ENCODE data around the gene FILIP1.
"Not testable (repeated sequence)": the region's sequence is repeated elsewhere in the genome, so short reads cannot be mapped to it uniquely, and the experiment has no call there.

Gene FILIP1

GRCh38 chr6:75414445-75415021 lies 79.1 kb downstream of the FILIP1 start:
- no peak for DNase-seq

- no peak for DNase-seq
These were observed 80.5 kb downstream of the FILIP1 start for GRCh38 chr6:75412969-75413662.

GRCh38 chr6:75410564-75410963 lies 83.0 kb downstream of the FILIP1 start:
- DNase-seq, result not testable (repeated sequence)

GRCh38 chr6:75409928-75410327 lies 83.7 kb downstream of the FILIP1 start:
- no peak for DNase-seq

GRCh38 chr6:75409286-75409685 lies 84.3 kb downstream of the FILIP1 start:
- DNase-seq, result no peak

GRCh38 chr6:75403563-75404080 lies 90.0 kb downstream of the FILIP1 start:
- DNase-seq, result no peak

- DNase-seq, result peak; percentile 55
These were observed 91.3 kb downstream of the FILIP1 start for GRCh38 chr6:75402296-75402695.

GRCh38 chr6:75397656-75398465 lies 95.7 kb downstream of the FILIP1 start:
- DNase-seq, result no peak

GRCh38 chr6:75397171-75397570 lies 96.4 kb downstream of the FILIP1 start:
- no peak for DNase-seq

- no peak for DNase-seq
These were observed 97.4 kb downstream of the FILIP1 start for GRCh38 chr6:75396005-75396800.

GRCh38 chr6:75393806-75394205 lies 99.8 kb downstream of the FILIP1 start:
- DNase-seq, result no peak

GRCh38 chr6:75391276-75391675 lies 102.3 kb downstream of the FILIP1 start:
- no peak for DNase-seq

GRCh38 chr6:75386050-75386770 lies 107.4 kb downstream of the FILIP1 start:
- DNase-seq, result no peak

- no peak for DNase-seq
These were observed 109.5 kb downstream of the FILIP1 start for GRCh38 chr6:75384116-75384515.

GRCh38 chr6:75382634-75382900 lies 111.0 kb downstream of the FILIP1 start:
- DNase-seq, result no peak

- no peak for DNase-seq
These were observed 111.5 kb downstream of the FILIP1 start for GRCh38 chr6:75381877-75382633.

- DNase-seq, result no peak
These were observed 114.1 kb downstream of the FILIP1 start for GRCh38 chr6:75379536-75379935.

GRCh38 chr6:75378101-75378500 lies 115.5 kb downstream of the FILIP1 start:
- no peak for DNase-seq

GRCh38 chr6:75377386-75377785 lies 116.2 kb downstream of the FILIP1 start:
- DNase-seq, result no peak

- peak; percentile 6 for DNase-seq
These were observed 117.1 kb downstream of the FILIP1 start for GRCh38 chr6:75376347-75377024.

GRCh38 chr6:75374961-75375400 lies 118.6 kb downstream of the FILIP1 start:
- no peak for DNase-seq
